NB4 (cell line): Measurements from ENCODE around the gene KRT75.

Experiments
- DNase-seq: peaks from one replicate; pipeline ENCODE4 v3.0.0; 2010; ENCODE audit warnings: low read depth
- H3K4me3 ChIP-seq: one replicate; pipeline ENCODE4 v1.5.1; 2011; ENCODE audit warnings: mild to moderate bottlenecking, low read depth, low read length, moderate library complexity
- MYC ChIP-seq: IDR thresholded peaks from 2 replicates; pipeline ENCODE4 v1.6.1; 2011; ENCODE audit warnings: low read depth, low read length
- POLR2A ChIP-seq: IDR thresholded peaks from 2 replicates; pipeline ENCODE4 v1.6.1; 2011; ENCODE audit warnings: mild to moderate bottlenecking; ENCODE audit not compliant: insufficient read length; ENCODE audit errors: extremely low read depth
- TF ChIP-seq, protein P1 (sequence below): IDR thresholded peaks from 2 replicates; pipeline ENCODE4 v1.6.1; 2011; ENCODE audit warnings: low read depth, low read length
- TF ChIP-seq, protein P2 (sequence below): IDR thresholded peaks from one replicate; pipeline ENCODE4 v1.5.1; 2012; ENCODE audit warnings: low read depth, low read length

The KRT75 gene

DNA sequence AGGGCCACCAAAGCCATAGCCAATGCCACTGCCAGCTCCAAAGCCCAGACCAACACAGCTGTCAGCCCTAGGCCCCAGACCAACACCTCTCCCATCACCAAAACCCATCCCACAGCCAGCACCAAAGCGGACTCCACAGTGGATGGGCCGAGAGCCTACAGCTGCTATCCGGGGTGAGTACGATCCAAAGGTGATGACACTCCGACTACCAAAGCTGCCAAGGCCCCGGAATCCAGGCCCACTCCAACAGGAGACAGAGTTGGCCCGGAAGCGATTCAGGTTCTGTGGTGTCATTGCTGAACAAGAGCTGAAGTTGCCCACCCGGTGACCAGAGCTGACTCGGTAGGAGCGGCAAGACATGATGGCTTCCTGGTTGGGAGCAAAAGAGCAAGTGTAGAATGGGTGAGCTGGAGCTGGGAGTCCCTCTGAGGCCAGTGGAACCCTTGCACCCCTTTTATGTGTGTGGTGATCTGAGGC lies 48.9 kb downstream of the KRT75 start, which contains the start of gene KRT84:
Gene KRT84 (minus strand): TSS at position 427 of the 477 bp plus-strand sequence. CDS start 67 bp downstream, at position 360.
- TF ChIP-seq MYC (no peak), POLR2A (no peak)
- TF ChIP-seq, protein P1, sequence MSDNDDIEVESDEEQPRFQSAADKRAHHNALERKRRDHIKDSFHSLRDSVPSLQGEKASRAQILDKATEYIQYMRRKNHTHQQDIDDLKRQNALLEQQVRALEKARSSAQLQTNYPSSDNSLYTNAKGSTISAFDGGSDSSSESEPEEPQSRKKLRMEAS = no peak
- TF ChIP-seq, protein P2, sequence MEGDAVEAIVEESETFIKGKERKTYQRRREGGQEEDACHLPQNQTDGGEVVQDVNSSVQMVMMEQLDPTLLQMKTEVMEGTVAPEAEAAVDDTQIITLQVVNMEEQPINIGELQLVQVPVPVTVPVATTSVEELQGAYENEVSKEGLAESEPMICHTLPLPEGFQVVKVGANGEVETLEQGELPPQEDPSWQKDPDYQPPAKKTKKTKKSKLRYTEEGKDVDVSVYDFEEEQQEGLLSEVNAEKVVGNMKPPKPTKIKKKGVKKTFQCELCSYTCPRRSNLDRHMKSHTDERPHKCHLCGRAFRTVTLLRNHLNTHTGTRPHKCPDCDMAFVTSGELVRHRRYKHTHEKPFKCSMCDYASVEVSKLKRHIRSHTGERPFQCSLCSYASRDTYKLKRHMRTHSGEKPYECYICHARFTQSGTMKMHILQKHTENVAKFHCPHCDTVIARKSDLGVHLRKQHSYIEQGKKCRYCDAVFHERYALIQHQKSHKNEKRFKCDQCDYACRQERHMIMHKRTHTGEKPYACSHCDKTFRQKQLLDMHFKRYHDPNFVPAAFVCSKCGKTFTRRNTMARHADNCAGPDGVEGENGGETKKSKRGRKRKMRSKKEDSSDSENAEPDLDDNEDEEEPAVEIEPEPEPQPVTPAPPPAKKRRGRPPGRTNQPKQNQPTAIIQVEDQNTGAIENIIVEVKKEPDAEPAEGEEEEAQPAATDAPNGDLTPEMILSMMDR = no peak
- no peak for DNase-seq
- H3K4me3 ChIP-seq = no peak within 1 kb of the TSS

DNA sequence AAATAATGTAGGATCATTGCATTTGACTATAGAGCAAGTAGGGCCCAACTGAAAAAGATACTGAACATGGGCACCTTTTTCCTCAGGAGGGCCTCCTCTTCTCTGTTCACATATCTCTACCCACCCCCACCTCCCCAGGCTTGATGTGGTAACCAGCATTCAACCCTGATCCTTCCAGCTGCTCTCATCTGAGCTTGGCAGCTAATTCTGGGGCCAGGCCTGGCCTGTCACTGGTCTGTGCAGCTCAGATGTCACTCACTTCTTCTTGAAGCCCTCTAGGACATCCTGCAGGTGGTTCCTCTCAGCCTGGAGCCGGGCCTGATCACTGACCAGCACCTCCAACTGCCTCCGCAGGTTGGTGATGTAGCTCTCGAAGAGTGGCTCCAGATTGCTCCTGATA lies 50.8 kb downstream of the KRT75 start:
- no peak overlapping the region for H3K4me3 ChIP-seq
- TF ChIP-seq MYC (no peak), POLR2A (no peak)
- DNase-seq = no peak

DNA sequence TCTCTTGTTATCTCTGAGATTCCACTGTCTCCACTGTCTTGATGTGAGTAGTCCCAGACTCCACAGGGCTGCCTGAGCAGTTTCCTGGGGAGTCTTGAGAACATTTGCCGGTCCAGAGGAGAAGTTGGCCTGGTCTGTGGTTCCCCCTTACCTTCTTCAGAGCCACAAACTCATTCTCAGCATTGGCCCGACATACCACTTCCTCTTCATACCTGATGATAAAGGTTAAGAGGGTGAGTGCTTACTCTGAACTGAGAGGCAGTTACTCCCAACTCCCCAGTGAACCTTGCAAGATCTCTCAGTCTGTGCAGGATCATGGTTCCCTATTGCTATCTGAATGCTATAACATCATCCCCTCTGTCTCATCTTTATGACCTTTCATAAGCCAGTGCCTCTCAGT lies 51.3 kb downstream of the KRT75 start:
- H3K4me3 ChIP-seq = no peak overlapping the region
- DNase-seq = no peak
- no peak for TF ChIP-seq POLR2A
- TF ChIP-seq, protein P1 = no peak
- TF ChIP-seq, protein P2 = no peak
- no peak for TF ChIP-seq MYC

DNA sequence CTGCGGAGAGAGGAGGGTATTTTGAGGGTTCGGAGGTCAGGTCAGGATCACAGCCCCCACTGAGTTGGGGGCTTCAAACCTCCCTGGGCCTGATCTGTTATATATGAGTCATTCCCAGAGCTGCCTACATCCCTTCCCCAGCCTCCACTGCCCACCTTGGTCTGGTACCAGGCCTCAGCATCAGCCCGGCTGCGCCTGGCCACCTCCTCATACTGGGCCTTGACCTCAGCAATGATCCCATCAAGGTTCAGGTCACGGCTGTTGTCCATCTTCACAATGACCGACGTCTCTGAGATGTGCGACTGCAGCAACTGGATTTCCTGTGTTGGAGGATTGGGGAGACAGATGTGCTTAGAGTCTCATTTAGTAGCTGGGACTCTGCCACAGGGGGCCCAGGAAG lies 53.0 kb downstream of the KRT75 start:
- TF ChIP-seq, protein P2 = no peak
- TF ChIP-seq, protein P1 = no peak
- no peak overlapping the region for H3K4me3 ChIP-seq

DNA sequence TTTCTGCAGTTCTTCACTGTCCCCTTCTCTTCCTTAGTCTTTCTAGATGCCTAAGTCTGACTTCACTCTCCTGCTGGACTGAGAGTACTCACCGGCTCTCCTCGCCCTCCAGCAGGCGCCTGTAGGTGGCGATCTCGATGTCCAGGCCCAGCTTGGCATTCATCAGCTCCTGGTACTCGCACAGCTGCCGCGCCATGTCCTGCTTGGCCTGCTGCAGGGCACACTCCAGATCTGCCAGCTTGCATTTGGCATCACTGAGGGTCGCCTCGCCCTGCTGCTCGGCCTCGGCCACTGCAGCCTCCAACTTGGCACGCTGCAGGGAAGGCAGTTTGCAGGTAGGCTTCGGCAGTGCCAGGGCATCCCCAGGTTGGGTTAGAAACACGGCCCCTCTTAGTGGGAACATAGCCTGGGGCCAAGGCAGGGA lies 53.9 kb downstream of the KRT75 start:
- no peak overlapping the region for H3K4me3 ChIP-seq
- TF ChIP-seq, protein P2 = peak; percentile 86
- TF ChIP-seq, protein P1 = no peak
- TF ChIP-seq MYC (no peak), POLR2A (no peak)

More for the DNA sequence above, 53.0 kb downstream of the KRT75 start:
- DNase-seq = no peak

DNA sequence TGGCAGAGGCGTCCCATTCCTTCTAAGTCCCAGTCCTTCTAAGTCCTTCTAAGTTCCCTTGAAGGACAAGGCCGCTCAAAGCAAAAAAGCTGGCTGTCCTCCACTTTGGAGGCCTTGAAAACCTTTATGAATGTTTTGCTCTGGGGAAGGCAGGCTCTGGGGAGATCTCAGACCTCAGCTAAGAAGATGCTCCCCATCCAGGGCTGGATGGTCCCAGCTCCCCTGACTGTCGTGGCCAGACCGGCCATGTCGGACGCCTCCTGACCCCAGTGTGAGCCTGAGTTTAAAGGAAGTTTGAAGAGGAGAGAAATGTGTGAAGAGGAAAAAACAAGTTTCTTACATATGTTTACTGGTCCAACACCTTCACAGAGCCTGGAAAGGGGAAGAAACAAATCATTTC lies 54.6 kb downstream of the KRT75 start:
- H3K4me3 ChIP-seq = no peak overlapping the region
- TF ChIP-seq POLR2A (no peak), MYC (no peak)
- TF ChIP-seq, protein P1 = no peak
- no peak for DNase-seq

More for the DNA sequence above, 53.9 kb downstream of the KRT75 start:
- DNase-seq = peak; percentile 39

DNA sequence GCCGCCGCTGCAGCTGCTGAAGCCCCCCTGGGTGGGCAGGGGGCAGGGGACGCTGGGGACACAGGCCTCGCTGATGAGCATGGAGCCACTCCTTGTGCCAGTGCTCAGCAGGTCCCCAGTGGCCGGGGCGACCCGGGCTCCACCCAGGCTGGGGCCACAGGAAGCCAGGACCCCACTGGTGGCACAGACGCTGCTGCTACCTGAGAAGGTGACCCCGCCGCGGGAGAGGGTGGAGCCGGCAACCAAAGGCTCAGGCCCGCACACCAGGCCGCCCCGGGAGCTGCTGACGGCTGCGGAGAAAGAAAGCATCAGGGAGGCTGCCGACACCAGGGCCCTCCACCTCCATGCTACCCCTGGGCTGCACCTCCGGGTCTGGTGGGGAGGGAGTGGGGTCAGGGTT lies 56.1 kb downstream of the KRT75 start:
- H3K4me3 ChIP-seq = no peak overlapping the region
- DNase-seq = no peak
- TF ChIP-seq, protein P1 = no peak
- no peak for TF ChIP-seq POLR2A
